IMR-90 (cell line): ENCODE data around the gene CAMP. TPM values are rescaled to one million over a fixed set of nuclear protein-coding genes. Genes with fewer than 3 reads are reported as not detected.

Experiments used
- ATAC-seq: fragments of 200-7000 bp; cut with Tn5 transposase; 2 replicates; pipeline ENCODE4 v1.9.1; 2020; ENCODE audit warnings: low read depth, mild to moderate bottlenecking, moderate library complexity
- BruUV-seq: library from RNA; stranded (reverse); fragments of 400-500 nt; replicated peaks from 2 replicates; lab custom pipeline; 2021; lab: Mats Ljungman, UMichigan
- CTCF ChIA-PET: fragments of 300-600 bp; formaldehyde crosslinking; extraction: SDS; loops from one replicate; lab custom pipeline; 2021; ENCODE audit warnings: antibody characterized with exemption; lab: Yijun Ruan, JAX
- POLR2A ChIA-PET: fragments of 300-600 bp; sonication (Branson Sonifier 250); formaldehyde crosslinking; loops from one replicate; lab custom pipeline; 2022; ENCODE audit warnings: antibody characterized with exemption; ENCODE audit not compliant: unreplicated experiment; lab: Charles Lee
- DNase-seq: peaks from one replicate; pipeline ENCODE4 v3.0.0; 2013
- H2AFZ ChIP-seq: replicated peaks from 2 replicates; pipeline ENCODE3; 2013; ENCODE audit warnings: low read length, mild to moderate bottlenecking; ENCODE audit not compliant: poor library complexity
- H2AK5ac ChIP-seq: 2 replicates; pipeline ENCODE4 v1.6.1; 2013; ENCODE audit warnings: low read depth, low read length, inconsistent platforms
- H2AK9ac ChIP-seq: replicated peaks from 2 replicates; pipeline ENCODE3; 2013; ENCODE audit warnings: mild to moderate bottlenecking, low read depth, low read length, moderate library complexity; ENCODE audit not compliant: poor library complexity
- H2BK120ac ChIP-seq: 2 replicates; pipeline ENCODE4 v1.6.1; 2013; ENCODE audit warnings: low read depth, low read length, inconsistent platforms
- H2BK15ac ChIP-seq: 3 replicates; pipeline ENCODE4 v1.6.1; 2013; ENCODE audit warnings: low read depth, low read length, inconsistent platforms
- H2BK20ac ChIP-seq: 2 replicates; pipeline ENCODE4 v1.6.1; 2013; ENCODE audit warnings: low read depth, mild to moderate bottlenecking, inconsistent platforms, low read length, moderate library complexity
- H2BK5ac ChIP-seq: 2 replicates; pipeline ENCODE4 v1.6.1; 2013; ENCODE audit warnings: mild to moderate bottlenecking, low read depth, low read length, inconsistent platforms; ENCODE audit not compliant: poor library complexity, severe bottlenecking
- H3K14ac ChIP-seq: replicated peaks from 2 replicates; pipeline ENCODE4 v1.6.1; 2013; ENCODE audit warnings: low read depth, low read length, inconsistent platforms
- H3K18ac ChIP-seq: 2 replicates; pipeline ENCODE4 v1.6.1; 2013; ENCODE audit warnings: low read depth, low read length, control low read depth
- H3K23ac ChIP-seq: 2 replicates; pipeline ENCODE4 v1.6.1; 2013; ENCODE audit warnings: low read depth, low read length, inconsistent platforms
- H3K27ac ChIP-seq: 2 replicates; pipeline ENCODE4 v1.5.1; 2013; ENCODE audit warnings: mild to moderate bottlenecking, control low read depth, low read length; ENCODE audit not compliant: insufficient read depth
- H3K27me3 ChIP-seq: 2 replicates; pipeline ENCODE4 v1.6.1; 2013; ENCODE audit warnings: low read length; ENCODE audit not compliant: control insufficient read depth, insufficient read depth
- H3K36me3 ChIP-seq: 2 replicates; pipeline ENCODE4 v1.6.1; 2013; ENCODE audit warnings: low read length, mixed read lengths; ENCODE audit not compliant: control insufficient read depth, insufficient read depth
- H3K4ac ChIP-seq: 2 replicates; pipeline ENCODE4 v1.6.1; 2013; ENCODE audit warnings: low read depth, low read length, inconsistent platforms
- H3K4me1 ChIP-seq: 2 replicates; pipeline ENCODE4 v1.6.1; 2013; ENCODE audit warnings: low read length, mixed read lengths; ENCODE audit not compliant: control insufficient read depth, insufficient read depth
- H3K4me2 ChIP-seq: 2 replicates; pipeline ENCODE4 v1.6.1; 2013; ENCODE audit warnings: low read depth, mild to moderate bottlenecking, control low read depth, low read length, moderate library complexity
- H3K4me3 ChIP-seq: 2 replicates; pipeline ENCODE4 v1.5.1; 2013; ENCODE audit warnings: low read depth, mild to moderate bottlenecking, control low read depth, low read length, moderate library complexity; ENCODE audit not compliant: insufficient read depth
- H3K56ac ChIP-seq: 2 replicates; pipeline ENCODE4 v1.6.1; 2013; ENCODE audit warnings: low read length, inconsistent platforms; ENCODE audit not compliant: insufficient read depth; ENCODE audit errors: extremely low read depth
- H3K79me1 ChIP-seq, 2 experiments: 2 replicates each; pipeline ENCODE4 v1.6.1; 2013; ENCODE audit warnings: low read length in 2 of 2, inconsistent platforms in 1 of 2, low read depth in 1 of 2
- H3K9ac ChIP-seq: 2 replicates; pipeline ENCODE4 v1.6.1; 2013; ENCODE audit warnings: low read depth, low read length, control low read depth
- H3K9me1 ChIP-seq: 2 replicates; pipeline ENCODE4 v1.6.1; 2013; ENCODE audit warnings: low read length, inconsistent platforms; ENCODE audit not compliant: insufficient read depth
- H3K9me3 ChIP-seq: 2 replicates; pipeline ENCODE4 v1.6.1; 2013; ENCODE audit warnings: low read length; ENCODE audit not compliant: control insufficient read depth, insufficient read depth
- H4K20me1 ChIP-seq: 2 replicates; pipeline ENCODE4 v1.6.1; 2013; ENCODE audit warnings: low read length, inconsistent platforms; ENCODE audit not compliant: insufficient read depth
- H4K5ac ChIP-seq: 2 replicates; pipeline ENCODE4 v1.6.1; 2013; ENCODE audit warnings: mild to moderate bottlenecking, low read depth, low read length, control low read depth
- H4K8ac ChIP-seq, 2 experiments: 2 replicates each; pipeline ENCODE4 v1.6.1; 2013; ENCODE audit warnings: low read depth in 2 of 2, low read length in 2 of 2, control low read depth in 1 of 2, inconsistent platforms in 1 of 2
- H4K91ac ChIP-seq: 2 replicates; pipeline ENCODE4 v1.6.1; 2013; ENCODE audit warnings: low read depth, low read length, inconsistent platforms; ENCODE audit not compliant: insufficient read depth
- CTCF ChIP-seq: conservative IDR thresholded peaks from 2 replicates; pipeline ENCODE4 v1.5.1; 2012; ENCODE audit warnings: mild to moderate bottlenecking, low read depth, low read length, improper control_type of control experiment
- MAZ ChIP-seq: IDR thresholded peaks from 2 replicates; pipeline ENCODE4 v1.6.1; 2012; ENCODE audit warnings: low read depth, mild to moderate bottlenecking, low read length, improper control_type of control experiment, moderate library complexity, borderline replicate concordance
- MXI1 ChIP-seq: IDR thresholded peaks from 2 replicates; pipeline ENCODE4 v1.6.1; 2012; ENCODE audit warnings: low read depth, mild to moderate bottlenecking, low read length, moderate library complexity, borderline replicate concordance
- NFE2L2 ChIP-seq: fragments of 150-350 bp; IDR thresholded peaks from 2 replicates; pipeline ENCODE4 v1.6.1; 2016; ENCODE audit warnings: low read depth, mild to moderate bottlenecking, low read length
- WGBS, 2 experiments: methylation state at CpG; one replicate each; pipeline versions ENCODE4 v1.1.5 to v1.1.7; 2013; ENCODE audit warnings: missing lambda C conversion rate in 2 of 2; ENCODE audit not compliant: insufficient read length in 1 of 2; ENCODE audit errors: extremely low coverage in 2 of 2; 5-methylcytosine and 5-hydroxymethylcytosine counted together
- dilution Hi-C: fragments of 300-500 bp; cut with HindIII; formaldehyde crosslinking; loops from one replicate; pipeline ENCODE4 v1.14.3; 2018; ENCODE audit warnings: low sequenced_read_pairs; ENCODE audit not compliant: unreplicated experiment
- in situ Hi-C: fragments of 300-500 bp; cut with MboI; formaldehyde crosslinking; loops from 3 replicates; pipeline ENCODE4 v1.14.3; 2019; ENCODE audit warnings: low sequenced_read_pairs, inconsistent platforms, mixed read lengths
- intact Hi-C: fragments of 100-400 bp; cut with micrococcal nuclease; formaldehyde crosslinking; loops from 2 replicates; pipeline ENCODE4 v1.10.0; 2022
- polyA plus RNA-seq, 3 experiments: library from polyadenylated mRNA; depleted of rRNA; stranded (reverse); fragments of >200 nt; gene quantifications; 2 replicates each; pipeline ENCODE4 v1.2.3, GENCODE V29; 2012; ENCODE audit warnings: low replicate concordance in 1 of 3
- total RNA-seq: library from RNA; depleted of rRNA; stranded (reverse); fragments of >200 nt; gene quantifications from 2 replicates; pipeline ENCODE4 v1.2.3, GENCODE V29; 2012

The CAMP gene
- total and polyA plus RNA-seq, 2 of the 4 experiments (the other 2 are of a cell fraction) = not detected

GRCh38 chr3:48233542-48233941 lies 10.2 kb downstream of the CAMP start:
- peak overlapping the region in 1 of 2 experiments; percentile 27; a peak in 2 of 4 replicates for H4K8ac ChIP-seq
- TF ChIP-seq MXI1 (no peak), MAZ (no peak), CTCF (no peak), NFE2L2 (no peak)
- H2AFZ ChIP-seq = no peak overlapping the region
- ChIA-PET CTCF (no interaction called here), POLR2A (no interaction called here)
- in situ Hi-C loops (no loop called here), intact Hi-C loops (no loop called here), dilution Hi-C loops (no loop called here)
- H4K20me1 ChIP-seq = no peaks in the 10 kb centered on the region
- H3K9ac ChIP-seq = no peak overlapping the region
- H2AK9ac ChIP-seq = no peak overlapping the region
- no TSS peak for BruUV-seq
- H4K91ac ChIP-seq = no peak overlapping the region
- no peak overlapping the region for H3K4me3 ChIP-seq
- H4K5ac ChIP-seq = no peak overlapping the region
- no peak overlapping the region for H3K27ac ChIP-seq
- H3K14ac ChIP-seq = no peak overlapping the region
- no peak overlapping the region for H3K23ac ChIP-seq
- H3K4ac ChIP-seq = no peak overlapping the region
- H3K4me2 ChIP-seq = no peak overlapping the region
- no peaks in the 10 kb centered on the region for H3K79me1 ChIP-seq
- no peak overlapping the region for H2BK120ac ChIP-seq
- no peaks in the 10 kb centered on the region for H3K9me1 ChIP-seq
- H3K36me3 ChIP-seq = no peaks in the 10 kb centered on the region
- no peak overlapping the region for H2BK15ac ChIP-seq
- H2BK20ac ChIP-seq = no peak overlapping the region
- H3K27me3 ChIP-seq = no peaks in the 10 kb centered on the region; the same call in 1 of the 2 replicates
- DNase-seq (no peak), ATAC-seq (no peak)
- H3K56ac ChIP-seq = no peak overlapping the region
- H2BK5ac ChIP-seq = no peak overlapping the region
- H2AK5ac ChIP-seq = no peak overlapping the region
- H3K9me3 ChIP-seq = no peaks in the 10 kb centered on the region
- H3K18ac ChIP-seq = no peak overlapping the region
- no CpG with 5 or more reads among the region's 2 CpGs for WGBS, 2 experiments
- H3K4me1 ChIP-seq = no peaks in the 10 kb centered on the region
